ENCODE data around the gene GRN.
"Not testable (repeated sequence)": the region's sequence is repeated elsewhere in the genome, so short reads cannot be mapped to it uniquely, and the experiment has no call there.

GRN gene

DNA sequence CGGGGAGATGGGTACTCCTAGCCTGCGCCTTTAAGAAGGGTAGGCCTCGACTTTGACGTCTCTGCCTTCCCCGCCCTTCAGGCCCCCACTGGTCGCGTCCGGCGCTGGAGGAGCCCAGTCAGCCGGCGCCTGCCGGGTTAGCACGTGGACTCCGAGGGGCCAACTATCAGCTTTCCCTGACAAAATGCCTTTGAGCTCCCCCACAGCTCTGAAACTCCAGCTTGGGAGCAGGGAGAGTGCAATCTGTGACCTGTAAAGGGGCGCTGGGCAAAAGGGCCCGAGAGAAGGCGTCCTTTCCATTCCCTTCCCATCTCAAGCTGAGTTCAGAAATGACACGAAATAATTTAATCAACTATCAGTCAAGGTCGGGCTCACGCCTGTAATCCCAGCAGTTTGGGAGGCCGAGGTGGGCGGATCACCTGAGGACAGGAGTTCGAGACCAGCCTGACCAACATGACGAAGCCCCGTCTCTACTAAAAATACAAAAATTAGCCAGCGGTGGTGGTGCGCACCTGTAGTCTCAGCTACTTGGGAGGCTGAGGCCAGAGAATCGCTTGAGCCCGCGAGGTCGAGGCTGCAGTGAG is 18.1 kb upstream of the GRN start:
- TF ChIP-seq, protein P1, sequence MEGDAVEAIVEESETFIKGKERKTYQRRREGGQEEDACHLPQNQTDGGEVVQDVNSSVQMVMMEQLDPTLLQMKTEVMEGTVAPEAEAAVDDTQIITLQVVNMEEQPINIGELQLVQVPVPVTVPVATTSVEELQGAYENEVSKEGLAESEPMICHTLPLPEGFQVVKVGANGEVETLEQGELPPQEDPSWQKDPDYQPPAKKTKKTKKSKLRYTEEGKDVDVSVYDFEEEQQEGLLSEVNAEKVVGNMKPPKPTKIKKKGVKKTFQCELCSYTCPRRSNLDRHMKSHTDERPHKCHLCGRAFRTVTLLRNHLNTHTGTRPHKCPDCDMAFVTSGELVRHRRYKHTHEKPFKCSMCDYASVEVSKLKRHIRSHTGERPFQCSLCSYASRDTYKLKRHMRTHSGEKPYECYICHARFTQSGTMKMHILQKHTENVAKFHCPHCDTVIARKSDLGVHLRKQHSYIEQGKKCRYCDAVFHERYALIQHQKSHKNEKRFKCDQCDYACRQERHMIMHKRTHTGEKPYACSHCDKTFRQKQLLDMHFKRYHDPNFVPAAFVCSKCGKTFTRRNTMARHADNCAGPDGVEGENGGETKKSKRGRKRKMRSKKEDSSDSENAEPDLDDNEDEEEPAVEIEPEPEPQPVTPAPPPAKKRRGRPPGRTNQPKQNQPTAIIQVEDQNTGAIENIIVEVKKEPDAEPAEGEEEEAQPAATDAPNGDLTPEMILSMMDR (conservative IDR thresholded peaks at IDR 0.05; ENCODE audit: control insufficient read depth, insufficient read depth, low read depth, low read length) = no peak
- peak overlapping the region; percentile 6 for H3K4me3 ChIP-seq (ENCODE audit: control insufficient read depth, low read depth, low read length)

DNA sequence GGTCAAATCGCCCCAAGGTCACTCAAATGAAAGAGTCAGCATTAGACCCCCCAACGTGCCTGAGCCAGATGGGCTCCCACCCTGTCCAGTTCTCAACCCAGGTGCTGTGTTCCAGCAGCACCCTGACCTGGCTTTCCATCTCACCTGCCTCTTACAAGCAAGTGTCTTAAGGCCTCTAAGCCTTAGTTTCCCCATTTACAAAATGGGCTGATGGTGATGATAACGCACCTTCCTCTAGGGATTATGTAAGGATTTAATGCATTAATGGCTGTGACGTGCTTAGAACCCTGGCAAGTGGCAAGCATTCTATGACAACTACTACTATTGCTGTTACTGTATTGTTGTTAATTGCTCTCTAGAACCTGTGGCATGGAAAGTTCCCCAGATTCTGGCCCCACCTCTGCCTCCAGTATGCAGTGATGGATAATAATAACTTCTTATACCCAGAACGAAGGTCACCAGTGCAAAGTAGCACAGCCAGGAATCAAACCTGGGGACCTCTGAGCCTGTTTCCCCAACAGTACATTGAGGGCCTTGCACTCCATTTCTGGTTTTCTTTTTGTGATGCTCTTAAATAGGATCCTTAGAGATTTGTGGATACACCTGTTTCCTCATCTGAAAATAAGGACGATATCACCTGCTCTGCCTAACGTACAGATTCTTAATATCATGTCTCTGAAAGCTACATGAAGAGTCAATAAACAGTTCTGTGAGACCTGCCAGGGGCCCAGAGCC is 17.2 kb upstream of the GRN start:
- no peak for DNase-seq (ENCODE audit: low read depth)
- TF ChIP-seq, protein P1 (conservative IDR thresholded peaks at IDR 0.05; ENCODE audit: control insufficient read depth, insufficient read depth, low read depth, low read length) = no peak
- no peak overlapping the region for H3K4me3 ChIP-seq (ENCODE audit: control insufficient read depth, low read depth, low read length)

More for the DNA sequence above, 18.1 kb upstream of the GRN start:
- peak; percentile 96 for DNase-seq (ENCODE audit: low read depth)

DNA sequence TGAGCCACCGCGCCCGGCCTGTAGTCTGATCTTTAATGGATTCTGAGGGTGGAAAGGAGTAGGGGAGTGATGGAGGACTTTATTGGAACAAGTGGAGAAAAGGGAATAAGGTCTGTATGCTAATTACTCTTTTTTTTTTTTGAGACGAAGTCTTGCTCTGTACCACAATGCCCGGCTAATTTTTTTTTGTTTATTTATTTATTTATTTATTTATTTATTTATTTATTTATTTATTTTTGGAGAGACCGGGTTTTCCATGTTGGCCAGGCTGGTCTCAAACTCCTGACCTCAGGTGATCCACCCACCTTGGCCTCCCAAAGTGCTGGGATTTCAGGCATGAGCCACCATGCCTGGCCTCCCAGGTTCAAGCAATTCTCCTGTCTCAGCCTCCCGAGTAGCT is 15.6 kb upstream of the GRN start:
- DNase-seq (ENCODE audit: low read depth); H3K4me3 ChIP-seq (ENCODE audit: control insufficient read depth, low read depth, low read length): not testable (repeated sequence)

DNA sequence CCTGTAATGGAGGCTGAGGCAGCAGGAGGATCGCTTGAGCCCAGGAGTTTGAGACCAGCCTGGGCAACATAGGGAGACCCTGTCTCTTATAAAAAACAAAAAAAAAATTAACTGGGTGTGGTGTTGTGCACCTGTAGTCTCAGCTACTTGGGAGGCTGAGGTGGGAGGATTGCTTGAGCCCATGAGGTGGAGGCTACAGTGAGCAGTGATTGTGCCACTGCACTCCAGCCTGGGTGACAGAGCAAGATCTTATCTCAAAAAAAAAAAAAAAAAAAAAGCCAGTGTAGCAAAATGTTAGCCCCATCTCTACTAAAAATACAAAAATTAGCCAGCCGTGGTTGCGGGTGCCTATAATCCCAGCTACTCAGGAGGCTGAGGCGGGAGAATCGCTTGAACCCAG is 14.8 kb upstream of the GRN start:
- not testable (repeated sequence) for H3K4me3 ChIP-seq (ENCODE audit: control insufficient read depth, low read depth, low read length); DNase-seq (ENCODE audit: low read depth)

DNA sequence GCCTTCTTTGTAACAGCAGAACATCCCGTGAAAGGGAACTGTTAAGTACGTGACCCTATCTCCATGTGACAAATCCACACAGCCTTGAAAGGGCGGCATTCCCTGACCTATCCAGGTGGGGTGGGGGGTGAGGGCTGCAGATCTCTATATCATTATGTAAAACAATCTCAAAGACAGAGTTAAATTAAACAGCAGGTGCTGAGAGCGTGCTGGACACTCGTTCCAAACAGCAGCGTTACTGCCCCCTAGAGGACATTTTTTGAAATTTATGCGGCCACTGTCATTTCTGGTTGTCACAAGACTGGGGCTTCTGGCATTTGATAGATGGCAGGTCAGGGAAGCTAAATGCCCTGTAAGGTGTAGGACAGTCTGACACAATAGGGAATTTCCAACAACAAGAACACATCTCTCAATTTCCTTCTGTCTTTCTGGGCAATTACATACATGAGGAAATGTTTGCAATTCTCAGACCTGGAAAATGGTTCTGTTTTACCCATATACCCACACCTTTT is 13.8 kb upstream of the GRN start:
- DNase-seq (ENCODE audit: low read depth) = peak; percentile 73
- no peak overlapping the region for H3K4me3 ChIP-seq (ENCODE audit: control insufficient read depth, low read depth, low read length)
- TF ChIP-seq, protein P1 (conservative IDR thresholded peaks at IDR 0.05; ENCODE audit: control insufficient read depth, insufficient read depth, low read depth, low read length) = peak; percentile 70

DNA sequence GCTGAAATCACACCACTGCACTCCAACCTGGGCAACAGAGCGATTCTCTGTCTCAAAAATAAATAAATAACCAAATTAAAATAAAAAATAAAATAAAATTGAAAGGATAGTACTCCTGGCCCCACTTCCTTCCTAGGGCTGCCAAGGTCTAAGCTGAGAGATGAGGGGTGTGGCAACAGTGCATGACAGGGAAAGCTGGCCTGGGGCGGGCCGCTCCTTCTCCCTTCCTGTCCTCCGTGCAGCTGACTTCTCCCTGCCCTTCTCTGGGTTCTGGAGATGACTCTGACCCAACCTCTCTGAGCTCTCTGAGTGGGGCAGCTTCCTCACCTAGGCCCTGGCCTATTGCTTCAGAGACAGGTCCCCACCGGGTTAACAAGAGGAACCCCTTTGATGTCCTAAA is 11.7 kb upstream of the GRN start:
- H3K4me3 ChIP-seq (ENCODE audit: control insufficient read depth, low read depth, low read length) = no peak overlapping the region
- no peak for DNase-seq (ENCODE audit: low read depth)
- TF ChIP-seq, protein P1 (conservative IDR thresholded peaks at IDR 0.05; ENCODE audit: control insufficient read depth, insufficient read depth, low read depth, low read length) = no peak

DNA sequence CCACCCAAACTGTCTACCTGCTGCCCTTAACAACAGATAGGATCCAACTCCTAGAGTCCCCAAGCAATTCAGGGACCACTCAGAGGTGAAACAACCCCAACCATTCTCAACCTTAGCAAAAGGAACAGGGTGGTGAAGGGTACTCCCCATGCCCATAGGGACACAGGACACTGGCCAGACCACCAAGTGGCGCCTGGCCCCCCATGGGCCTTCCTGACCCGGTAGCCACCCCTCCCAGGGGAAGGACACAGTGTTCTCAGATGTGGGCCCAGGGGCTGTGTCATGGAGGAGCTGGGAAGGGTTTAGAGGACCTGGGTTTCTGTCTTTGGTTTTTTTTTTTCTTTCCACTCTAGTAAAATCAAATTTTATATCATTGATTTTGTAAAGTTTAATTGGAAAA is 10.8 kb upstream of the GRN start:
- TF ChIP-seq, protein P1 (conservative IDR thresholded peaks at IDR 0.05; ENCODE audit: control insufficient read depth, insufficient read depth, low read depth, low read length) = no peak
- no peak for DNase-seq (ENCODE audit: low read depth)
- H3K4me3 ChIP-seq (ENCODE audit: control insufficient read depth, low read depth, low read length) = no peak overlapping the region
